Measurements from ENCODE around the gene KCNAB1.

The KCNAB1 gene

DNA sequence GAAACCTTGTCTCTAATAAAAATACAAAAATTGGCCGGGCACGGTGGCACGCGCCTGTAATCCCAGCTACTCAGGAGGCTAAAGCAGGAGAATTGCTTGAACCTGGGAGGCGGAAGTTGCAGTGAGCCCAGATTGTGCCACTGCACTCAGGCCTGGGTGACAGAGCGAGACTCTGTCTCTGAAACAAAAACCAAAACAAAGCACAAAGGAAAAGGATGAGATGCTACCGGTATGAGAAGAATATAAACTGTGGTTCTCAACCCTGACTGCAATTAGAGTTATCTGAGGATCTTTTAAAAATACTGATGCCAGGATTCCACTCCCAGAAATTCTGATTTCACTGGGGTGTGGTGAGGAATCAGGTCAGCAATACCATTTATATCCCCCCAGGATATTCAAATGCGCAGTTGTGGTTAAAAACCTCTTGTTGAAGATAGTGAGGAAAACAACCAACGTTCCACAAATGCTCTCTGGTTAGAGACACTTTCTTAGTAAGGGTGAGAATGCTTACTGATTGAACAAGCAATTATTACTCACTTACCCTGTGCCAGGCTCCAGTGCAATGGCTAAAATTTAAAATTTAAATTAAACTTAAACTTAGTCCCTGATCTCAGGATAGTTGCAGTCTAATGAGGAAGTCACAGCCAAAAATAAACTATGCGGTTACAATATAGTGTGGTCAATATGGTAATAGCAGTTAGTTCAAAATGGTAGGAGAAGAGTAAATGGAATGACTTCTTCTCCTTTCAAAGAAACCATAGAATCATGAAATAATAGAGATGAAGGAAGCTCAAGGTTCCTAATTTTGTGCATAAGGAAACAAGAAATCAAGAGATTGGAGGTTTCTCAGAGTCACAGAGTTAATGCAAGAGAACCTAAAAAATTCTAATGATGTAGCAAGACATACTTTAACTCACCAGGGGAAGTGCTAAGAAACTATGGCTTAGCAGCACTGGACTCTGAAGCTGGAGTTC lies 325.0 kb downstream of the KCNAB1 start:
- no peak for DNase-seq (ENCODE audit: low read depth in 3 of 3, low spot score in 1 of 3)

GRCh38 chr3:156448300-156448699 lies 327.9 kb downstream of the KCNAB1 start:
- DNase-seq (ENCODE audit: low read depth in 3 of 3, low spot score in 1 of 3), result no peak

- no peak for DNase-seq (ENCODE audit: low read depth in 3 of 3, low spot score in 1 of 3)
Measured at GRCh38 chr3:156449710-156450574, 329.6 kb downstream of the KCNAB1 start.

GRCh38 chr3:156455839-156456238 lies 335.5 kb downstream of the KCNAB1 start:
- no peak for DNase-seq (ENCODE audit: low read depth in 3 of 3, low spot score in 1 of 3)

DNA sequence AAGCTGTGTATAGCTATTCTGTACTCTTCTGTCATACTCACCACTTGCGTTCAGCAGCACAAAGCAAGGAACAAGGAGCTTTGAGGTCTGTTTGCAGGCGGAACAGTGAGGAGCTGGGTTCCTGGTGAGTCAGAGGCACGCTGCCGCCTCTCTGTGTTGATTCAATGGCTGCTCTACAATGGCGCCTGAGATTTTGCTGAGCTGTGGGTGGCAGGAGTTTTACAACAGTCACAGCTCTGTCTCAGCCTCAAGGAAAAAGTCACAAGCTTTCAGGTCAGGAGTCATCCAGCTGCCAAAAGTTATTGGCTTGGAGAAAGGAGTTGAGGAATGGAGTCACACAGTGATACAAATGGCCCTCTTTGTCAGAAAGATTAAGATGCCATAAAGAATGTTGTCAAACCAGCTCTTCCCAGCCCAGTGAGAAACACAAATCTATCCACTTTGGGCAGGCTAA lies 336.4 kb downstream of the KCNAB1 start:
- no peak for DNase-seq (ENCODE audit: low read depth in 3 of 3, low spot score in 1 of 3)

GRCh38 chr3:156459434-156459833 lies 339.1 kb downstream of the KCNAB1 start:
- DNase-seq (ENCODE audit: low read depth in 3 of 3, low spot score in 1 of 3), result no peak

DNA sequence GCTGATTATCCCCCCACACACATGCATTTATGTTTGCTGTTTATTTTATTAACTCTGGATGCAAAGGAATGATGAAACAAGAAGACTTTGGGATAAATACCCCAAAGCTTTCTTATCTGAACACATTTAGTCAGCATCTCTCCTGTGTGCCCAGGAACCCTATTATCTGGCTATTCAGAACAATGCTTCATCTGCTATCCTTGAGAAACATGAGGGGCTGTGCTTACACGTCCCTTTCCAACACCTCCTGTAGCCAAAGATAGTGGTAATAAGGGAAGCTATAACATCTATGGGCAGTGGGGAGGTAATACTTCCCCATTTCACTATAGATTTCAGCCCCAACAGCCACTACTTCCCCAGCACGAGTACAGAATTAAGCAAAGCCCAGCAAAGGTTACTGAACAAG lies 339.8 kb downstream of the KCNAB1 start:
- DNase-seq (ENCODE audit: low read depth in 3 of 3, low spot score in 1 of 3), result no peak

GRCh38 chr3:156461889-156462288 lies 341.5 kb downstream of the KCNAB1 start:
- DNase-seq (ENCODE audit: low read depth in 3 of 3, low spot score in 1 of 3), result no peak

DNA sequence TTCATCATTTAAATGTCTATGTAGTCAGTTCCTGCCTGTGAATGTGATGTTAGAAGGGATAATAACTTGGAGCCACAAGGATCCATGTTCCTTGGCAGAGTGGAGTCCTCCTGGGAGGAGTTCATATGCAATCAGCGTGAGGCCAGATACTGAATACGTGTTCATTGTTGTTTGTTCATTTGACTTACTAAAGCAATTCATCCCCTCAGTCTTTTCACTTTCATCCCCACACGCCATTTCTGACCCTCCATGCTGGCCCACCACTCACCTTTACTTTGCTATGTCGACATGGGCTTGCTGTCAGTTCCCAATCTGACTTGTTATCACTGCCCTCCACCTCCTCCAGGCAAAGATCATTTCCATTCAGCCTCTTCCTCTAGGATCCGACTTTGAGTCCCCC lies 342.7 kb downstream of the KCNAB1 start:
- DNase-seq (ENCODE audit: low read depth in 3 of 3, low spot score in 1 of 3), result no peak

DNA sequence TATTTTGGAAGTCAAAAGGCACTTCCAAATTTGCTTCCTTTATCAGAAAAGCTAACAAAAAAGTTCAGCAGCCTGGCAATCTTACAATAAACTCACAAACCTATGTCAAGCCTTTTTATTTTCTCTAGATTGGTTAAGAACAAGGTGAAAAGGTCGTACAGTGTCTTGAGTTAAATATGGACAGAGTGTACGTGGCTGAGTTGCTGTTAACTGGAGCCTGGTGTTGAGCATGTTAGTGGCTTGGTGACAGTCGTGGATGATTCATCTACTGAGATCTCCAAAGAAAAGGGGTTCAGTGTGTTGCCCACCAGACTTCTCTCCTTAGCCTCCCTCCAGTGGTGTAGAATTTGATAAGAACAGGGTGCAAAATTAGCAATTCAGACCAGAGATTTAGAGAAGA lies 344.8 kb downstream of the KCNAB1 start:
- DNase-seq (ENCODE audit: low read depth in 3 of 3, low spot score in 1 of 3), result no peak

DNA sequence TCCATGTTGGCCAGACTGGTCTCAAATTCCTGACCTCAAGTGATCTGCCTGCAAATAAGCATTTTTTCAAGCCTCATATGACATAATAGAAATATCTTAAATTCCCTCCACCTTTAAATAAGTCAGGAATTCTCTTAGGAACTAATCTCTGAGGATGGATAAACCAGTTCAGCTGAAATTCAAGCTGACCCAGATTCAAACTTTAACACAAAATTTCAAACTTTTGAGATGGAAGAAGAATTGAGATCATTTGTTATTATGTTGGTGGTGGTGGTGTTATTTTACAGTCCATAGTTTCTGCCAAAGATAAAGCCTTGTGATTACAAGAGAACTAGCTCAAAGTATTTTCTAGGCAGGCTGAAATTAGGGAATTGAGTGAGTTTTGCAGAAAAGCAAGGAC lies 349.1 kb downstream of the KCNAB1 start:
- no peak for DNase-seq (ENCODE audit: low read depth in 3 of 3, low spot score in 1 of 3)

DNA sequence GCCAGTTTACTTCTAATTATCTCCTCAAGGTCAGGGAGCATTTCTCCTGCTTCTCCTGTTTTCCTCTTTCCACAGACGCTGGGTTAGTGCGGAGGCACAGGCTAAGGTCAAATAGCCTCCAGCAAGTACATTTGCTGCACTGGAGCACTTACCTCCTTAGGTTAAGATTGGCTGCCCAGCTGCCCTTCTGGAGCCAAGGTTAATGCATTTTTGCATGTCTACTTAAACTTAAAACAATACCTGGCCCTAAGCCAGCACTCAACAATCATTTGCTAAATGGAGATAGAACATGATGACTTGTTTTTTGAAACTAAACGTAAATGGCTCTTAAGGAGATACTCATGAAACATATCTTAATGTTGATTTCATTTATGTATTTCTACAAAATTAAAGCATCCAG lies 351.1 kb downstream of the KCNAB1 start:
- DNase-seq (ENCODE audit: low read depth in 3 of 3, low spot score in 1 of 3), result no peak

GRCh38 chr3:156472150-156472549 lies 351.8 kb downstream of the KCNAB1 start:
- no peak for DNase-seq (ENCODE audit: low read depth in 3 of 3, low spot score in 1 of 3)

- DNase-seq (ENCODE audit: low read depth in 3 of 3, low spot score in 1 of 3), result no peak
Measured at GRCh38 chr3:156472684-156473083, 352.3 kb downstream of the KCNAB1 start.

DNA sequence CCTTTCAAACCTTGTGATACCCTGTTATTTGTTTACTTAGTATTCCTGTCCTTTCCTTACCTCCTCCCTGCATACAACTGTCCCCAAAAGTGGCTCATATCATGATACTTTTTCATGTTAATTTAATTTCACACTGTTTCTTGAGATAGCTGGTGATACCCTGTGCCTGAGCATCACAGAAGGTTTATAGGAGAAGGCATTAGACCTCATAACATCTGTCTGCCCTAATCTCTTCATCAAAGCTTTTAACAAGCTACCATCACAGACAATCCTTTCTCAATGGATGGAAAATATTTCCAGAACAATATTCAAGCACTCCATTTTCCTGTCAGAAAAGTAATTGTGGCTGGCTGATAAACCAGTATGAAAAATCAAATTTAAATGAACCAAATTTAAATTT lies 353.0 kb downstream of the KCNAB1 start:
- DNase-seq (ENCODE audit: low read depth in 3 of 3, low spot score in 1 of 3), result no peak

- DNase-seq (ENCODE audit: low read depth in 3 of 3, low spot score in 1 of 3), result no peak
Measured at GRCh38 chr3:156474560-156475389, 354.4 kb downstream of the KCNAB1 start.

DNA sequence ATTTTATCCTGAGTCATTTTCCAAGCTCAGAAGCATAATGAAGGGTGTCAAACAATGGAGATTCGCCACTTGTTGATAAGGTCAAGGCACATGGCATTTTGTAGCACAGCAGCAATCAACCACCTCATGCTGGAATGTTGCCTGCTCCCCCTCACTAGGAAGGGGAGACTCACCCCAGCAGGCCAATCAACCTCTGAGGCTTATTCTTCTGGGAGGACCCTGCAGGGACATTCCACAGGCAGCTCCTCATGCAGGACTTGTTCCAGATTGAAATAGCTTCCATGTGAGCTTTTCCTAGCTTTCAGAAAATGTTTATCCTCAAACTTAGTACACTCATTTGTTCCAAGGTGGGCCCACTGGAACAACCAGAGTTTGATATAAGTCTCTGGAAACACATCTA lies 356.9 kb downstream of the KCNAB1 start:
- DNase-seq (ENCODE audit: low read depth in 3 of 3, low spot score in 1 of 3), result no peak

GRCh38 chr3:156478891-156479290 lies 358.5 kb downstream of the KCNAB1 start:
- DNase-seq (ENCODE audit: low read depth in 3 of 3, low spot score in 1 of 3), result no peak

- no peak for DNase-seq (ENCODE audit: low read depth in 3 of 3, low spot score in 1 of 3)
Measured at GRCh38 chr3:156479604-156480003, 359.2 kb downstream of the KCNAB1 start.

DNA sequence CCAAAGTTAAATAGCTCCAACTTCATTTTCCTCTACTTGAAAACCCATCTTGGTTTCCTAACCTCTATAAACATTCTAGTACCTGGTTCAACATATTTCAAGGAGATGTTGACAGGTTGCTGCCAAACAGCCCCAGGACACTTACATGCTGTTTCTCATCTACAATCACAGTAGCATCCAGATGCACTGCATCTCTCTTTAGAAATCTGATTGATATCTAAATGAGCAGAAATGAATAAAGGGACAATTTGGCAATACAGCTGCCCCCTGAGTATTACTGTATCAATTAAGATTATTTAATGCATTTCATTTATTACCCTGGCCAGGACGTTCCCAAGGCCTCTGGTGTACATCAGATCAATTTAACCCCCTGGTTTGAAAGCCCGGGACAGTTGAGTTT lies 360.6 kb downstream of the KCNAB1 start:
- no peak for DNase-seq (ENCODE audit: low read depth in 3 of 3, low spot score in 1 of 3)

DNA sequence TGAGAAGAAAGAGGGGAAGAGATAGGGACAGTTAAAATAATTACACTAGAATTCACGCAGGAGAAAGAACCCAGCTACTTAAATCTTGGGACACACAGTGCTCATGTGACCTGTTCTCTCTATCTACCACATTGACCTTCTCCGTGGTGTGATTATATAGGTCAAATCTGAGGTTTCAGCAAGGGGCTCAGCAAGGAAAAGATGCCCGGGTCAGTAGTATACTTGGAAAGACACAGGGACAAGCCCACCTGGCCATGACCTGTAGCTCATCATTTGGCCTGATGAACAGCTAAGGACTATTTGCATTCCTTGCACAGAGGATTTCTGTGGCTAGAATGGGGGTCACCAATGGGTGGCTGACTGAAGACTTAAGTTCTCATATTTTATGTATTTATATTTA lies 362.6 kb downstream of the KCNAB1 start:
- DNase-seq (ENCODE audit: low read depth in 3 of 3, low spot score in 1 of 3), result no peak
